Measurements from ENCODE around the gene CHD3.
"Not testable (repeated sequence)": the region's sequence is repeated elsewhere in the genome, so short reads cannot be mapped to it uniquely, and the experiment has no call there.

DNA sequence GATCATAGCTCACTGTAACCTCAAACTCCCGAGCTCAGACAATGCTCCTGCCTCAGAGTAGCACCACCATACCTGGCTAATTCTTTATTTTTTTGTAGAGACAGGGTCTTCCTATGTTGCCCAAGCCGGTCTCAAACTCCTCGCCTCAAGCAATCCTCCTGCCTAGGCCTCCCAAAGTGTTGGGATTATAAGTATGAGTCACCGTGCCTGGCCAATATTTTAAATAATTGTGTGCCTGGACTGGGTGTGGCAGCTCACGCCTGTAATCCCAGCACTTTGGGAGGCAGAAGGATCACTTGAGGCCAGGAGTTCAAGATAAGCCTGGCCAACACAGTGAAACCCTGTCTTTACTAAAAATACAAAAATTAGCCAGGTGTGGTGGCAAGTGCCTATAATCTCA lies 24.2 kb upstream of the CHD3 start:
- TF ChIP-seq, protein P1, sequence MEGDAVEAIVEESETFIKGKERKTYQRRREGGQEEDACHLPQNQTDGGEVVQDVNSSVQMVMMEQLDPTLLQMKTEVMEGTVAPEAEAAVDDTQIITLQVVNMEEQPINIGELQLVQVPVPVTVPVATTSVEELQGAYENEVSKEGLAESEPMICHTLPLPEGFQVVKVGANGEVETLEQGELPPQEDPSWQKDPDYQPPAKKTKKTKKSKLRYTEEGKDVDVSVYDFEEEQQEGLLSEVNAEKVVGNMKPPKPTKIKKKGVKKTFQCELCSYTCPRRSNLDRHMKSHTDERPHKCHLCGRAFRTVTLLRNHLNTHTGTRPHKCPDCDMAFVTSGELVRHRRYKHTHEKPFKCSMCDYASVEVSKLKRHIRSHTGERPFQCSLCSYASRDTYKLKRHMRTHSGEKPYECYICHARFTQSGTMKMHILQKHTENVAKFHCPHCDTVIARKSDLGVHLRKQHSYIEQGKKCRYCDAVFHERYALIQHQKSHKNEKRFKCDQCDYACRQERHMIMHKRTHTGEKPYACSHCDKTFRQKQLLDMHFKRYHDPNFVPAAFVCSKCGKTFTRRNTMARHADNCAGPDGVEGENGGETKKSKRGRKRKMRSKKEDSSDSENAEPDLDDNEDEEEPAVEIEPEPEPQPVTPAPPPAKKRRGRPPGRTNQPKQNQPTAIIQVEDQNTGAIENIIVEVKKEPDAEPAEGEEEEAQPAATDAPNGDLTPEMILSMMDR (IDR thresholded peaks at IDR 0.05; ENCODE audit: low read length), result not testable (repeated sequence)
- not testable (repeated sequence) for TF ChIP-seq EZH2 (optimal IDR thresholded peaks at IDR 0.05; ENCODE audit: low read depth, low read length)
